Heart left ventricle (tissue), 13 donors: ENCODE results near the gene DMD.

Experiments
- POLR2A ChIP-seq, 2 donors: fragments of 450-650 bp; IDR thresholded peaks; one replicate each; pipeline ENCODE4 v1.6.1; 2017; ENCODE audit warnings: antibody characterized with exemption in 2 of 2, mild to moderate bottlenecking in 2 of 2, moderate library complexity in 2 of 2
- TF ChIP-seq, protein P1 (sequence below), 12 donors: fragments of 200-600 bp; sonication (generic) in 4 of 12; IDR thresholded peaks; one replicate each; pipeline versions ENCODE4 v1.5.0 to v1.8.0; 2018 to 2022; ENCODE audit warnings: antibody characterized with exemption in 12 of 12, mild to moderate bottlenecking in 5 of 12
- donor health status: ischemic (EF 13 %, LVEDD 7.1; RV severe dilation, severe dysfunction).
- donor health status: DM: no; HTN: yes; CAD: no.
- donor health status: DM: no; HTN: no; CAD: no.
- donor health status: ischemic (EF 25% LVEDD 6.9; RV normal size, moderate dysfunction).
- donor health status: ischemic (EF 25% LVEDD 5.7; RV mildly dilated, moderate dysfunction).
- donor health status: ischemic (EF 35%, LVEDD 5.7; RV mildly dilated, moderate dysfunction).
- donor health status: nonischemic (EF 11% LVEDD 7.7; RV severe dilation, severe dysfunction).
- donor health status: DM: yes; HTN: yes; CAD: no.
- donor health status: PGD.
- donor health status: ischemic (EF 29% LVEDD 5.4; RV normal size, mild dysfunction).
- donor health status: nonischemic (EF 23%, LVEDD 6.1; RV moderate dilation, normal function).

DNA sequence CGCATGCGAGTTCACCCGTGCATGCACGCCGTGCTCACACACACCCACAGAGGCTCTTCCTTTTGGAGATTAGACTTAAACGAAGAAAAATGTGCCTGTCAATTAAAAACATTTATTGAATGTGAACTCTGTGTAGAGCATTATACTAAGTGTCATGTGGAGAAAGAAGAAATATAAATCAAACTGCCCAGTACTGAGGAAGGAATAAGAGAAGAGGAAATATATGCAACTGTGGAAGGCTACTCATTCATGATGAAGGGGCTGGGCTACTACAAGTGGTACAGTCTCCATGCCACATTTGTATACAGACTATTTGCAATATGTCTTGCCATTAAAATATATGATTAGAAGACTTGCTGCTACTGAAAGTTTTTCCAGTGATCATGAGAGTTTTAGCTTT is 714.7 kb downstream of the DMD start:
- TF ChIP-seq, protein P1, sequence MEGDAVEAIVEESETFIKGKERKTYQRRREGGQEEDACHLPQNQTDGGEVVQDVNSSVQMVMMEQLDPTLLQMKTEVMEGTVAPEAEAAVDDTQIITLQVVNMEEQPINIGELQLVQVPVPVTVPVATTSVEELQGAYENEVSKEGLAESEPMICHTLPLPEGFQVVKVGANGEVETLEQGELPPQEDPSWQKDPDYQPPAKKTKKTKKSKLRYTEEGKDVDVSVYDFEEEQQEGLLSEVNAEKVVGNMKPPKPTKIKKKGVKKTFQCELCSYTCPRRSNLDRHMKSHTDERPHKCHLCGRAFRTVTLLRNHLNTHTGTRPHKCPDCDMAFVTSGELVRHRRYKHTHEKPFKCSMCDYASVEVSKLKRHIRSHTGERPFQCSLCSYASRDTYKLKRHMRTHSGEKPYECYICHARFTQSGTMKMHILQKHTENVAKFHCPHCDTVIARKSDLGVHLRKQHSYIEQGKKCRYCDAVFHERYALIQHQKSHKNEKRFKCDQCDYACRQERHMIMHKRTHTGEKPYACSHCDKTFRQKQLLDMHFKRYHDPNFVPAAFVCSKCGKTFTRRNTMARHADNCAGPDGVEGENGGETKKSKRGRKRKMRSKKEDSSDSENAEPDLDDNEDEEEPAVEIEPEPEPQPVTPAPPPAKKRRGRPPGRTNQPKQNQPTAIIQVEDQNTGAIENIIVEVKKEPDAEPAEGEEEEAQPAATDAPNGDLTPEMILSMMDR (IDR thresholded peaks at IDR 0.05), result no peak
- no peak for TF ChIP-seq POLR2A (IDR thresholded peaks at IDR 0.05)
